KOPT-K1 (cell line): ENCODE results near the gene RIMBP3B.
"Not testable (repeated sequence)": the region's sequence is repeated elsewhere in the genome, so short reads cannot be mapped to it uniquely, and the experiment has no call there.

Experiments used
- H3K27ac ChIP-seq: fragments of 200-600 bp; sonication (generic); 2 replicates; pipeline ENCODE4 v1.5.1; 2016; ENCODE audit warnings: antibody characterized with exemption, mild to moderate bottlenecking, low read depth, low read length; ENCODE audit not compliant: poor library complexity, severe bottlenecking
- H3K36me3 ChIP-seq: fragments of 200-600 bp; sonication (generic); 2 replicates; pipeline ENCODE4 v1.5.1; 2017; ENCODE audit warnings: antibody characterized with exemption, mild to moderate bottlenecking, low read length, moderate library complexity; ENCODE audit not compliant: insufficient read depth
- H3K9me3 ChIP-seq: fragments of 200-600 bp; sonication (generic); 2 replicates; pipeline ENCODE4 v1.5.1; 2017; ENCODE audit warnings: antibody characterized with exemption, low read length, mild to moderate bottlenecking; ENCODE audit not compliant: insufficient read depth, poor library complexity, severe bottlenecking

Gene RIMBP3B, protein sequence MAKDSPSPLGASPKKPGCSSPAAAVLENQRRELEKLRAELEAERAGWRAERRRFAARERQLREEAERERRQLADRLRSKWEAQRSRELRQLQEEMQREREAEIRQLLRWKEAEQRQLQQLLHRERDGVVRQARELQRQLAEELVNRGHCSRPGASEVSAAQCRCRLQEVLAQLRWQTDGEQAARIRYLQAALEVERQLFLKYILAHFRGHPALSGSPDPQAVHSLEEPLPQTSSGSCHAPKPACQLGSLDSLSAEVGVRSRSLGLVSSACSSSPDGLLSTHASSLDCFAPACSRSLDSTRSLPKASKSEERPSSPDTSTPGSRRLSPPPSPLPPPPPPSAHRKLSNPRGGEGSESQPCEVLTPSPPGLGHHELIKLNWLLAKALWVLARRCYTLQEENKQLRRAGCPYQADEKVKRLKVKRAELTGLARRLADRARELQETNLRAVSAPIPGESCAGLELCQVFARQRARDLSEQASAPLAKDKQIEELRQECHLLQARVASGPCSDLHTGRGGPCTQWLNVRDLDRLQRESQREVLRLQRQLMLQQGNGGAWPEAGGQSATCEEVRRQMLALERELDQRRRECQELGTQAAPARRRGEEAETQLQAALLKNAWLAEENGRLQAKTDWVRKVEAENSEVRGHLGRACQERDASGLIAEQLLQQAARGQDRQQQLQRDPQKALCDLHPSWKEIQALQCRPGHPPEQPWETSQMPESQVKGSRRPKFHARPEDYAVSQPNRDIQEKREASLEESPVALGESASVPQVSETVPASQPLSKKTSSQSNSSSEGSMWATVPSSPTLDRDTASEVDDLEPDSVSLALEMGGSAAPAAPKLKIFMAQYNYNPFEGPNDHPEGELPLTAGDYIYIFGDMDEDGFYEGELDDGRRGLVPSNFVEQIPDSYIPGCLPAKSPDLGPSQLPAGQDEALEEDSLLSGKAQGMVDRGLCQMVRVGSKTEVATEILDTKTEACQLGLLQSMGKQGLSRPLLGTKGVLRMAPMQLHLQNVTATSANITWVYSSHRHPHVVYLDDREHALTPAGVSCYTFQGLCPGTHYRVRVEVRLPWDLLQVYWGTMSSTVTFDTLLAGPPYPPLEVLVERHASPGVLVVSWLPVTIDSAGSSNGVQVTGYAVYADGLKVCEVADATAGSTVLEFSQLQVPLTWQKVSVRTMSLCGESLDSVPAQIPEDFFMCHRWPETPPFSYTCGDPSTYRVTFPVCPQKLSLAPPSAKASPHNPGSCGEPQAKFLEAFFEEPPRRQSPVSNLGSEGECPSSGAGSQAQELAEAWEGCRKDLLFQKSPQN (N-terminal part only)

DNA sequence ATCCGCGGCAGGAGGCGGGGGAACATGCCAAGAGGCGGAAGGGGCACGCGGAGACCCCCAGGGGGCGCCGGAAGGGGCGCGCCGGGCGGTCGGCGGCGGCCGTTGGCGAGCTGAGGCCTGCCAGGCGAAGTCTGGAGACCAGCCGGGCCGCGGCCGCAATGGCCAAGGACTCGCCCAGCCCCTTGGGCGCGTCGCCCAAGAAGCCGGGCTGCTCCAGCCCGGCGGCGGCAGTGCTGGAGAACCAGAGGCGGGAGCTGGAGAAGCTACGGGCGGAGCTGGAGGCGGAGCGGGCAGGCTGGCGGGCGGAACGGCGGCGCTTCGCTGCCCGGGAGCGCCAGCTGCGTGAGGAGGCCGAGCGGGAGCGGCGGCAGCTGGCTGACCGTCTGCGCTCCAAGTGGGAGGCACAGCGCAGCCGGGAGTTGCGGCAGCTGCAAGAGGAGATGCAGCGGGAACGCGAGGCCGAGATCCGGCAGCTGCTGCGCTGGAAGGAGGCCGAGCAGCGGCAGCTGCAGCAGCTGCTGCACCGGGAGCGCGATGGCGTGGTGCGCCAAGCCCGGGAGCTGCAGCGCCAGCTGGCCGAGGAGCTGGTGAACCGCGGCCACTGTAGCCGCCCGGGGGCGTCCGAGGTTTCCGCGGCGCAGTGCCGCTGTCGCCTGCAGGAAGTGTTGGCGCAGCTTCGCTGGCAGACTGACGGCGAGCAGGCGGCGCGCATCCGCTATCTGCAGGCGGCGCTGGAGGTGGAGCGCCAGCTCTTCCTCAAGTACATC, at the start of gene RIMBP3B:
TSS of gene RIMBP3B (plus strand) at position 51 of the 767 bp plus-strand sequence. CDS start at position 159, 108 bp downstream.
- not testable (repeated sequence) for H3K9me3 ChIP-seq, H3K36me3 ChIP-seq, H3K27ac ChIP-seq

DNA sequence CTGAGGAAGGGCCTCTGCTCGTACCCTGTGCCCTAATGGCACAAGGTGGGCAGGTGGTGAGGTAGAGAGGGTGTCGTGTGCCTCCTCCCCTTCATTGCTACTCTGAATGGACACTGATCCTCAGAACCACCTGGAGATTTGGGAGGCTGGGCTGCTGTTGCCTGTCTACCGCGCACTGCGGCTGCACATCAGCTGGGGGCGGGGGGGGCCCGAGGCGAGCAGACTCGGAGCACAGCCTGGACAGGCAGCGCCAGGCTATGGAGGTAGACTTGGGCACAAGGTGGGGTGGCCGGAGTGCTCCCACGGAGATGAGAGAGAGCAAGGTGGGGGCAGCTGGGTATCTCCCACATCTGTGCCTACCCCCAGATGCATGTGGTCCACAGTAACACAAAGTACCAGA, 26.0 kb upstream of the RIMBP3B start:
- H3K36me3 ChIP-seq, H3K27ac ChIP-seq, H3K9me3 ChIP-seq: not testable (repeated sequence)

- not testable (repeated sequence) for H3K36me3 ChIP-seq, H3K9me3 ChIP-seq, H3K27ac ChIP-seq
These were observed 23.0 kb upstream of the RIMBP3B start for GRCh38 chr22:21360525-21360924.

GRCh38 chr22:21362473-21362872, 21.1 kb upstream of the RIMBP3B start:
- not testable (repeated sequence) for H3K36me3 ChIP-seq, H3K9me3 ChIP-seq, H3K27ac ChIP-seq

GRCh38 chr22:21363061-21363460, 20.5 kb upstream of the RIMBP3B start:
- H3K9me3 ChIP-seq, H3K36me3 ChIP-seq, H3K27ac ChIP-seq: not testable (repeated sequence)

DNA sequence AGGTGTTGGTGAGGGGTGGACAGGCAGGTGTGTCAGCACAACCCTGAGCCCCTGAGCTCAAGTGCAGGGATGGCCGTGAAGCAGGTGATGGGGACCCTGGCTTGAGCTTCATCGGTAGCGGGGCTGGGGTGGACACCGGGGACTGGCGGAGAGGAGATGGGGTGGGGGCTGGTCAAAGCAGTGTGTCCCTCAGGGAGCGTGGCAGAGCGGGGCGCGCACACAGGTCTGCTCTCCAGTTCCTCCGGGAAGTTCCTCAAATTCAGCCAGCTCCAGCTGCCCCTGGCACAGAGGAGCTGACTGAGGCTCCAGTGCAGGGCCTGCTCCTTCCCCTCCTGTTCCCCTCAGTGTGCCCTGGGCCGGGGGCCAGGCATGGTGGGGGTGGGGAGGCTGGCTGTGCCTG, 19.7 kb upstream of the RIMBP3B start:
- not testable (repeated sequence) for H3K36me3 ChIP-seq, H3K9me3 ChIP-seq, H3K27ac ChIP-seq

DNA sequence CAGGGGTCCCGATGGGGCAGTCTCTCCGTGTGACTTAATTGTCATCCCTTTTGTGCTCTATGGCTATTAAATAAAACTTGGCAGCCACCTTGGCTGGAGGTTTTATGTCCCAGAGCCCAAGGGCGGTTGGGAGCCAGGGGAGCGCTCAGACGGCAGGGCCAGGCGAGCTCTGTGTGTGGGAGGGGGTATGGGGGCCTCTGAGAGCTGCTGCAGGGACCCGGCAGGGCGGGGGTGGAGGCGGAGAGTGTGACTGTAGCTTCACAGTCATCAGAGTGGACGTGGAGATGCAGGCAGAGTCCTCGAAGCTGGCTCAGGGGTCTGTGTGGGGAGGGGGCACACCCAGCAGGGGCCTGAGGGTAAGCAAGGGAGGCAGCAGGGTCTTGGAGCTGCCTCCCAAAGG, 19.2 kb upstream of the RIMBP3B start:
- not testable (repeated sequence) for H3K27ac ChIP-seq, H3K36me3 ChIP-seq, H3K9me3 ChIP-seq

GRCh38 chr22:21365337-21365736, 18.2 kb upstream of the RIMBP3B start:
- H3K27ac ChIP-seq, H3K9me3 ChIP-seq, H3K36me3 ChIP-seq: not testable (repeated sequence)

DNA sequence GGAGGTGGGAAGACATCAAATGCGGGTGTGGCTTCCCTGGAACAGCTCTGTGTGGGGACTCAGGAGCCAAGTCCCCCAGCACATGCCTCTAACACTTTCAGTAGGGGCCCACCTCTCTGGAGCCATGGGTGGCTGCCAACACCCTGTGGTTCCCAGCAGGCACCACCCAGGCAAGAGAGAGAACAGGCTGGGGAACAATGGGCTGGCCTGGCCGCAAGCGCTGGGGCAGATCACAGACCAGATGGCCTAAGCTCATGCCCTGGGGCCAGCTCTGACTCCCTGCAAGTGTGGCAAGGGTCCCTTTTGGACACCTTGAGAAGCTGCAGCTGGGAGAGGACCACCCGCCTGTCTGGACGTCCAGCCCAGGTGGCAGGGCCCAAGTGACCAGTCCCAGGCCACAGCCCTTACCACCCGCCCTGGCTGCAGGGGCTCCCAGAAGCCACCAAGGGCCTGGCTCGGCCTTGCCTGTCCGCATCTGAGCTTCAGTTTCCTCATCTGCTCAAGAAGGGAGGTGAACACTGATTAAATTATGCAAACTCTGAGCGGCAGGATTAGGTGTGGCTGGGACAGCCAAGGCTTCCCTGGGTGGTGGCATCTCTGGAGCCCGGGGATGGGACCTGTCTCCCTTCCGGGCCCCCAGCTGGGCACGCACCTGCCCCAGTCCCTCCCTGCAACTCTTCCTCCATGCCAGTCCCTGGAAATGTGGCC, 14.8 kb upstream of the RIMBP3B start:
- not testable (repeated sequence) for H3K27ac ChIP-seq, H3K9me3 ChIP-seq, H3K36me3 ChIP-seq

DNA sequence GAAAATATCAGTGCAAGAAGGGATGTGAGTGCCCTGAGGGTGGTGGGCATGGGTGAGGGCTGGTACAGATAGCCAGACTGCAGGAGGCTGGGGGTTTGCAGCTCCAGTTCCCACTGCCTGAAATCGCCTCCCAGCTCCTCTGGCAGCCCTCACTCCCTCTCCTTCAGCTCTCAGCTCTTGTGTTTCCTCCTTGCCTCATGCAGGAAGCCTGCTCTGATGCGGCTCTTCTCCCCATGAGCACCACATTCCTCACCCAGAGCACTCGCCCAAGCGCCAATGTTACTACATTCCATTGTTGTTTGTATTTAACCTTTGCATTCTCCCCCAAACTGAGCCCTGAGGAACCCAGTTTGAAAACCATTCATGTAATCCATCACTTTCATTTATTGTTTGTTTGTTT, 7.7 kb upstream of the RIMBP3B start:
- not testable (repeated sequence) for H3K9me3 ChIP-seq, H3K27ac ChIP-seq, H3K36me3 ChIP-seq

GRCh38 chr22:21384468-21385357, 1.2 kb downstream of the RIMBP3B start:
- H3K36me3 ChIP-seq, H3K27ac ChIP-seq, H3K9me3 ChIP-seq: not testable (repeated sequence)

GRCh38 chr22:21389480-21389879, 5.9 kb downstream of the RIMBP3B start:
- not testable (repeated sequence) for H3K36me3 ChIP-seq, H3K9me3 ChIP-seq, H3K27ac ChIP-seq

DNA sequence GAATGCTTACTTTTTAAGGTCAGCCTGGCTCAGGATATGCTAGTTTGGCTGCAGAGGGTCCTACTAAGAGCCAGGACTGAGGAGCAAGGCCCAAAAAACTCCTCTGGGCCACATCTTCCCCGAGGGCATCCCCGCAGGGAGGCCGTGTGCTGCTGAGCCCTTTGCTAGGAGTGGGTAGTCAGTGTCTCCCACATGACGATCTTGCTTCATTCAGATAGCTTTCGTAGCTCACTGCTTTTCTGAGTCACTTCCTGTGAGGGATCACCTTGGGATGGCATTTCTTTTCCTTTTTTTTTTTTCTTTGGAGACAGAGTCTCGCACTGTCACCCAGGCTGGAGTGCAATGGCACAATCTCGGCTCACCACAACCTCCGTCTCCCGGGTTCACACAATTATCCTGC, 6.5 kb downstream of the RIMBP3B start:
- not testable (repeated sequence) for H3K36me3 ChIP-seq, H3K27ac ChIP-seq, H3K9me3 ChIP-seq
